Measurements from ENCODE around the gene TNFSF12. TPM values are rescaled to one million over a fixed set of nuclear protein-coding genes. Genes with fewer than 3 reads are reported as not detected.

The TNFSF12 gene
- total and polyA plus RNA-seq, 2 donors from 2014 or later = 48.0 to 61.8 TPM

GRCh38 chr17:7508145-7508544 lies 40.7 kb upstream of the TNFSF12 start:
- H3K4me3 ChIP-seq (ENCODE audit: low read length in 3 of 3) = no peak overlapping the region
- DNase-seq (no peak), FAIRE-seq (no peak)
- no peaks in the 10 kb centered on the region for H3K27me3 ChIP-seq (ENCODE audit: control insufficient read depth, insufficient read depth, low read length)
- H3K4me1 ChIP-seq (ENCODE audit: control insufficient read depth in 2 of 3, insufficient read depth in 2 of 3, low read depth in 1 of 3, low read length in 3 of 3) = no peaks in the 10 kb centered on the region
- H3K9ac ChIP-seq (ENCODE audit: low read length in 3 of 3) = no peak overlapping the region
- intact Hi-C loops (cut with DNase I) = no loop called here
- peaks cover 21 to 80% (median 59%) of the 10 kb centered on the region in 3 donors for H3K36me3 ChIP-seq (ENCODE audit: control insufficient read depth in 2 of 3, insufficient read depth in 3 of 3, low read length in 3 of 3)
- no peak overlapping the region for H3K27ac ChIP-seq (ENCODE audit: low read depth in 2 of 2, low read length in 2 of 2)
- no peak for TF ChIP-seq CTCF (IDR thresholded peaks at IDR 0.05; ENCODE audit: borderline replicate concordance, extremely low read depth, insufficient read depth)
- no peaks in the 10 kb centered on the region for H3K9me3 ChIP-seq (ENCODE audit: control insufficient read depth in 2 of 3, insufficient read depth in 1 of 3, low read length in 3 of 3)

DNA sequence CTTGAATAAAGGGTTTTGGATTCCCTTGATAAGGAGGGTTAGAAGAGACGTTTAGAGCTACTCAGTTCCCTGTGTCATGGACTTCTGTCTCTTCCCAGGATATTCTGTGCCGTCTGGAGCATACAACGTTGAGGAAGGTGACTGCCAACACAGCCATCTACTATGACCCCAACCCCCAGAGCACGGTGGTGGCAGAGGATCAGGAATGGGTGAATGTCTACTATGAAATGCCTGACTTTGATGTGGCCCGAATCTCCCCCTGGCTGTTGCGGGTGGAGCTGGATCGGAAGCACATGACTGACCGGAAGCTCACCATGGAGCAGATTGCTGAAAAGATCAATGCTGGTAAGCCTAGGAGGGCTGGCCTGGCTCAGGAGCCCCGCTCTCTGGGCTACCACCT lies 40.0 kb upstream of the TNFSF12 start:
- H3K9ac ChIP-seq (ENCODE audit: low read length in 3 of 3) = no peak overlapping the region
- no peaks in the 10 kb centered on the region for H3K27me3 ChIP-seq (ENCODE audit: control insufficient read depth, insufficient read depth, low read length)
- H3K27ac ChIP-seq (ENCODE audit: low read depth in 2 of 2, low read length in 2 of 2) = no peak overlapping the region
- DNase-seq = no peak
- no peaks in the 10 kb centered on the region for H3K4me1 ChIP-seq (ENCODE audit: control insufficient read depth in 2 of 3, insufficient read depth in 2 of 3, low read depth in 1 of 3, low read length in 3 of 3)
- FAIRE-seq = no peak
- no peak for TF ChIP-seq CTCF (IDR thresholded peaks at IDR 0.05; ENCODE audit: borderline replicate concordance, extremely low read depth, insufficient read depth)
- peaks cover 16 to 80% (median 58%) of the 10 kb centered on the region in 3 donors for H3K36me3 ChIP-seq (ENCODE audit: control insufficient read depth in 2 of 3, insufficient read depth in 3 of 3, low read length in 3 of 3)
- no peaks in the 10 kb centered on the region for H3K9me3 ChIP-seq (ENCODE audit: control insufficient read depth in 2 of 3, insufficient read depth in 1 of 3, low read length in 3 of 3)
- H3K4me3 ChIP-seq (ENCODE audit: low read length in 3 of 3) = no peak overlapping the region
- intact Hi-C loops (cut with DNase I) = no loop called here

GRCh38 chr17:7509937-7510336 lies 38.9 kb upstream of the TNFSF12 start:
- no peak overlapping the region for H3K9ac ChIP-seq (ENCODE audit: low read length in 3 of 3)
- H3K27me3 ChIP-seq (ENCODE audit: control insufficient read depth, insufficient read depth, low read length) = no peaks in the 10 kb centered on the region
- no peak for TF ChIP-seq CTCF (IDR thresholded peaks at IDR 0.05; ENCODE audit: borderline replicate concordance, extremely low read depth, insufficient read depth)
- no peak overlapping the region for H3K27ac ChIP-seq (ENCODE audit: low read depth in 2 of 2, low read length in 2 of 2)
- H3K9me3 ChIP-seq (ENCODE audit: control insufficient read depth in 2 of 3, insufficient read depth in 1 of 3, low read length in 3 of 3) = no peaks in the 10 kb centered on the region
- no peak overlapping the region for H3K4me3 ChIP-seq (ENCODE audit: low read length in 3 of 3)
- peaks cover 15 to 77% (median 57%) of the 10 kb centered on the region in 3 donors for H3K36me3 ChIP-seq (ENCODE audit: control insufficient read depth in 2 of 3, insufficient read depth in 3 of 3, low read length in 3 of 3)
- intact Hi-C loops (cut with DNase I) = no loop called here
- H3K4me1 ChIP-seq (ENCODE audit: control insufficient read depth in 2 of 3, insufficient read depth in 2 of 3, low read depth in 1 of 3, low read length in 3 of 3) = no peaks in the 10 kb centered on the region
- no peak for FAIRE-seq
- no peak for DNase-seq

GRCh38 chr17:7511108-7511507 lies 37.8 kb upstream of the TNFSF12 start:
- H3K9me3 ChIP-seq (ENCODE audit: control insufficient read depth in 2 of 3, insufficient read depth in 1 of 3, low read length in 3 of 3) = no peaks in the 10 kb centered on the region
- peaks cover 15 to 71% (median 52%) of the 10 kb centered on the region in 3 donors for H3K36me3 ChIP-seq (ENCODE audit: control insufficient read depth in 2 of 3, insufficient read depth in 3 of 3, low read length in 3 of 3)
- DNase-seq = no peak
- H3K27me3 ChIP-seq (ENCODE audit: control insufficient read depth, insufficient read depth, low read length) = no peaks in the 10 kb centered on the region
- intact Hi-C loops (cut with DNase I) = no loop called here
- H3K9ac ChIP-seq (ENCODE audit: low read length in 3 of 3) = no peak overlapping the region
- FAIRE-seq = no peak
- H3K27ac ChIP-seq (ENCODE audit: low read depth in 2 of 2, low read length in 2 of 2) = no peak overlapping the region
- H3K4me3 ChIP-seq (ENCODE audit: low read length in 3 of 3) = no peak overlapping the region
- no peak for TF ChIP-seq CTCF (IDR thresholded peaks at IDR 0.05; ENCODE audit: borderline replicate concordance, extremely low read depth, insufficient read depth)
- H3K4me1 ChIP-seq (ENCODE audit: control insufficient read depth in 2 of 3, insufficient read depth in 2 of 3, low read depth in 1 of 3, low read length in 3 of 3) = no peaks in the 10 kb centered on the region
